DLD1 (cell line): ENCODE data around the gene KCTD5.

Experiments
- in situ Hi-C: cut with HindIII; loops from 2 replicates; pipeline ENCODE4 v1.10.0; 2017; ENCODE audit warnings: low sequenced_read_pairs

Gene KCTD5

DNA sequence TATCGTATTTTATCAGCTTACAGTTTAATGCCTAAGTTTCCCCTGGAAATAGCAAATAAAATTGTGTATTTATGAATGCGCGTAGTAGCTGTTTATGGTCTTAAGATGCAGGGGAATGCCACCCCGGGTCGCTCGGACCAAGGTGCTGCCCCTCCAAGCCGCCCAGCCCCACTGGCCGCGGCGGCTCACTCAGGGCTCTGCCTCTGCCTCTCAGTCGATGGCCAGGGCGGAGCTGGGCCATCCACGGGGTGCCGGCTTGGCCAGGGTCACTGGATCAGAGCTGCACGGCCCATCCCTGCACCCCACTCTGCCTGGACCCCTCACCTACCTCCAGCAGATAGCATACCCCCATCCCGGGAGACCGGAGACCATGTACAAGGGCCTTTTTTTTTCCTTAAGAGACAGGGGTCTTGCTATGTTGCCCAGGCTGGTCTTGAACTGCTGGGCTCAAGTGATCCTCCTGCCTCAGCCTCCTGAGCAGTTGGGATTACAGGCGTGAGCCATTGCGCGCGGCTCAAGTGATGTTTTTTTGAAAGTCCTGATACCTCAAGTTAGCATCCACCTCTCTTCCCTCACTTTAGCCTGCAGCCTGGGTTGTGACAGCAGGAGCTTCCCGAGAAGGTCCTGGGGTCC is 26.7 kb downstream of the KCTD5 start:
- in situ Hi-C loops = no loop called here

DNA sequence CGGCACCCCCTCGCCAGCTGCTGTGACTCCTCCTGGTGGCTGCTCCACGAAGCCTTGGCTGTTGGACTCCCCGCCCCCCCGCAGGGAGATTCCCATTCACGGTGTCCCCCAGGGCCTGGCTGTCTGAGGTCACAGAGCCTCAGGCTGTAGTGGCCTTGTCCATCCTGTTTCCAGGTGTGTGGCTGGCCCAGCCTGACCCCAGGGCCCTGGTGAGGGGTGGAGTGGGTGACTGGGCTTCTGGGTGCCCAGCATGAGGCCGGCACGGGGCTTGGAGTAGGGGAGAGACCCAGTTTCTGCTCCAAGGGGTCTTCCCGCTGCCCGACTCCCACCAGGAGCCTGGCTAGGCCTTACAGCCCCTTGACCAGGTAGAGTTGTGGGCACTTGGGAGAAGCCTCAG is 27.3 kb downstream of the KCTD5 start:
- in situ Hi-C loops = no loop called here

GRCh38 chr16:2710021-2710710 is 27.8 kb downstream of the KCTD5 start:
- in situ Hi-C loops = no loop called here

DNA sequence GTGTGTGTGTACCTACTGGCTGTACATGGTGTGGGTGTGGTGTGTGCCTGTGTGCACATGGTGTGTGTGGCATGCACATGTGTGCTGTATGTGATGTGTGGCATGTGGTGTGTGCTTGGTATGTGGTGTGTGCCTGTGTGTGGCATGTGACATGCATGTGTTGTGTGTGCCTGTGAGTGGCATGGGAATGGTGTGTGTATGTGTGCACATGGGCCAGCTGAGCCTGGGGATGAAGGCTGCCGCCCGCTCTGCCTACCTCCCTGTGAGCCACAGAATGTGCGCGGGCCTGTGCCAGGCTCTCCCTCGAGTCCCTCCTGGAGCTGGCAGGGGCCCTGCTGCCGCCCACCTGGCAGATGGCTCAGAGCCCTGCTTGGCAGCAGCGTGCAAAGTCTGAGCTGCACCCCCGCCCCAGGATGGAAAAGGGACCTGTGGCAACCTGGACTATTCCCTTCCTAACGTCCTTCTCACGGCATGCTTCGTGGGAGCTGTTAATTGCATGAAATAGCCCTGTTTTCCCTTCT is 28.4 kb downstream of the KCTD5 start:
- in situ Hi-C loops = no loop called here

DNA sequence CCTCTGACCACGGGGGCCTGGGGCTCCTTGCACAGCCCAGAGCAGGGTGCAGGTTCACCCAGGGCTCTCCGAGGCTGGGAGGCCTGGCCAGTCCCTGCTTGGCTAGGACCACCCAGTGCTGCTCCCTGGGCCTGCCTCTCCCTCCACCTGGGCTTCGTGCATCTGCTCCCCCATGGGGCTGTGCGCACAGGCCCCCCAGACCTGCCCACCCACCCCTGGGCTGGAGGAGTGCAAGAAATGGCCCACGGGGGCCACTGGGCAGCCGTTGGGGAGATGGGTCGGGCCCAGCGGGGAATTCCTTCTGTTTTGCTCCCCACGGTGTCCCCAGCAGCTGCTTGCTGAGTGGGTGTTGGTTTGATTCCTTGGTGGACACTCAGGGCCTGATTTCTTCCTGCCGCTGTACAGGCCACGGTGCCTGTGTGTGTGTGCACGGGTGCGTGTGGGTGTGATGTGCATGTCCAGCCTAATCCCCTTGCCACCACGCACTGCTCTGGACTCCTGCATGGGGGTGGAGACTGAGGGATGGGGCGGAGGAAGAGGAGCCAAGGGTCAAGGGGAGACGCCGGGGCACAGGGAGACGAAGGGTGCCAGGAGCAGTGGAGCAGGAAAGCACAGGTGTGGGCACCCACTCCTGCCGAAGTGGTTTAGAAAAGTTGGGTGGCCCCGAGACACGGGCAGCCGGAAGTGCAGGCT is 29.2 kb downstream of the KCTD5 start:
- in situ Hi-C loops = no loop called here

GRCh38 chr16:2712063-2712441 is 29.7 kb downstream of the KCTD5 start:
- in situ Hi-C loops = no loop called here

GRCh38 chr16:2712546-2712945 is 30.2 kb downstream of the KCTD5 start:
- in situ Hi-C loops = no loop called here

DNA sequence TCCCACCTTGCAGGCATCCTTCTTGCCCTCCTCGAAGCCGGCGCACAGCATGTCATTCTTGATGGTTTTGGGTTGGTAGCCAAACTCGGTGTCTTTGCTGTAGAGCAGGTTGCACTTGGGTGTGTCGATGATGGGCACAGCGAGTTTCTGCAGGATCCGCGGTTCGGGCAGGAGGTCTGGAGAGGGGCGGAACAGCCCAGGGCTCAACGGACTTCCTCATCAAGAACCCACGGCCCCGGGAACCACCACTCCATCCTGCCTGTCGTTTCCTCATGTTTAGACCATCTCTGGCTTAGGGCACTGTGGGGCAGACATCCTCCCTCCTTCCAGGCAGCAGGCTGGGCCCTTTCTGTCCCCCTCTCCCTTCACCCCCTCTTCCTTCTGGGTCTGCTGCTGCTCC is 31.2 kb downstream of the KCTD5 start:
- in situ Hi-C loops = no loop called here

GRCh38 chr16:2713985-2714774 is 31.9 kb downstream of the KCTD5 start:
- in situ Hi-C loops = no loop called here

DNA sequence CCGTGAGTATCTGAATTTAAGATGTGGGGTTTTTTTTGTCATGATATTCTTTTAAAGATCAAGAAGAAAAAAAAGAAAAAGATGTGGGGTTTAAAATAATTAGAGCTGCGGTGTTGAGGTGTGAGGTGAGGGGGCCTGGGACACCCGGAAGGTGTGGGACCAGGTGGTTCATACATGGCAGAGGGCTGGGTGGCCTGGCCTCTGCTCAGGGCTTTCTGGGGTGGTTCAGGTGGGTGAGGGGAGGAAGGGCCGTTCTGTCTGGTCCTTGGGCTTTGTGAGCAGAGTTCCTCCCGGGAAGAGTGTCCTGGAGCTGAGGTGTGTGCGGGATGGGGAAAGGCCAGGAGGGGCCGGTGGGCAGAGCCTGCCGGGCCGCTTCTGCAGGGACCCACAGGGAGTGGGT is 32.7 kb downstream of the KCTD5 start:
- in situ Hi-C loops = no loop called here

DNA sequence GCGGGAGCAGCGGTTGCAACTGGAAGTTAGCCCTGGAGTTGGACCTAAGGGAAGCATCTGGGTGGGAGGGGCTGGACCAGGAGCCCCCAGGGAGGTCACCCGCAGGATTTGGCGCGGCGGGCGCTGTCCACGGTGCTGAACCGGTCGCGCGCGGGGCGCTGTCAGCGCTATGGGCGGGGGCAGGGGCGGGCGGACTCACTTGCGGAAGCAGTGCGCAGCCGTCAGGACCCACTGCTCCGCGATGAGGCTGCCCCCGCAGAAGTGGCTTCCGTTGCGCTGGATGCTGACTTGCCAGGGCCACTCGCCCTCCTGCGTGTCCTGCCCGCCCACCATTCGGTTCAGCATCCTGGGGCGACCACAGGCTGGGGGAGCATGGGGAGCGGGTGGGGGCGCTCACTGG is 33.2 kb downstream of the KCTD5 start:
- in situ Hi-C loops = no loop called here

- in situ Hi-C loops = no loop called here
Measured at GRCh38 chr16:2715966-2716885, 33.9 kb downstream of the KCTD5 start.

DNA sequence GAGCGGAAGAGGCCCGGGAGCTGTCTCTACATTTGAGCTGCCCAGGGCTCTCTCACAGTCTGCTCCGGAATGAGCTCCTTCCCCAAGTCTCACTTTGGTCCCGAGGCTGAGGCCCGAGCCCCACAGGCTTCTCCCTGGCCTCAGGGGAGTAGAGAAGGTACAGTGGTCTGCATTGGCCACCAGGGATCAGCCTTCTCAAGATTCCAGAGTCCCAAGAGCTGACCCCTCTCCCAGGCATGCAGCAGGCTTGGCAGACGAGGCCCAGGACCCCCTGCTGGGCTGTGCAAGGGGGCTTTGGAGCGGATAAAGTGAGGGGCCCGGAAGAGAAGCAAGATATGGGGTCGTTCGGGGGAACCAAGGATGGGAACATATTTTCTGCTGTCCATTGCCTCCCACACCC is 34.6 kb downstream of the KCTD5 start:
- in situ Hi-C loops = no loop called here

GRCh38 chr16:2717383-2718263 is 35.3 kb downstream of the KCTD5 start:
- in situ Hi-C loops = no loop called here

- in situ Hi-C loops = no loop called here
Measured at GRCh38 chr16:2719328-2720063, 37.2 kb downstream of the KCTD5 start.

DNA sequence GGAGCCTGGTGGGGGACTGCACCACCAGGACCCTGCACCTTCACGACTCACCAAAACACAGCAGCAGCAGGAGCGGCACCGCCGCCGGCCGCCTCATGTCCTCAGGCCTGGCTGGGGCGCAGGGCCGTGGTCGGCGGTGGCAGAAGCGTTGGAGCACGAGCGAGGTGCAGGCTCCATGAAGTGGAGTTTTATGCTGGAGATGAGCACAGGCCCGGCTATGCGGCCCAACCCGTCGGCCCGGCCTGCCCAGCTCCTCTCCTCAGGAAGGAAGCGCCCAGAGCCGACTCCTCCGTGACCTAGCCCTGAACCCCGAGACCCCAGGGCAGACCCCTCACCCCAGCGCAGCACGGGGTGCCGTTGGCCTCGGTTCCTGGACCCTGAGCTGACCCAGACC is 37.7 kb downstream of the KCTD5 start, which contains the start of gene PRSS27:
PRSS27 (minus strand) TSS at position 161 of the 394 bp plus-strand sequence; CDS start at position 97, 64 bp downstream.
- in situ Hi-C loops = no loop called here

DNA sequence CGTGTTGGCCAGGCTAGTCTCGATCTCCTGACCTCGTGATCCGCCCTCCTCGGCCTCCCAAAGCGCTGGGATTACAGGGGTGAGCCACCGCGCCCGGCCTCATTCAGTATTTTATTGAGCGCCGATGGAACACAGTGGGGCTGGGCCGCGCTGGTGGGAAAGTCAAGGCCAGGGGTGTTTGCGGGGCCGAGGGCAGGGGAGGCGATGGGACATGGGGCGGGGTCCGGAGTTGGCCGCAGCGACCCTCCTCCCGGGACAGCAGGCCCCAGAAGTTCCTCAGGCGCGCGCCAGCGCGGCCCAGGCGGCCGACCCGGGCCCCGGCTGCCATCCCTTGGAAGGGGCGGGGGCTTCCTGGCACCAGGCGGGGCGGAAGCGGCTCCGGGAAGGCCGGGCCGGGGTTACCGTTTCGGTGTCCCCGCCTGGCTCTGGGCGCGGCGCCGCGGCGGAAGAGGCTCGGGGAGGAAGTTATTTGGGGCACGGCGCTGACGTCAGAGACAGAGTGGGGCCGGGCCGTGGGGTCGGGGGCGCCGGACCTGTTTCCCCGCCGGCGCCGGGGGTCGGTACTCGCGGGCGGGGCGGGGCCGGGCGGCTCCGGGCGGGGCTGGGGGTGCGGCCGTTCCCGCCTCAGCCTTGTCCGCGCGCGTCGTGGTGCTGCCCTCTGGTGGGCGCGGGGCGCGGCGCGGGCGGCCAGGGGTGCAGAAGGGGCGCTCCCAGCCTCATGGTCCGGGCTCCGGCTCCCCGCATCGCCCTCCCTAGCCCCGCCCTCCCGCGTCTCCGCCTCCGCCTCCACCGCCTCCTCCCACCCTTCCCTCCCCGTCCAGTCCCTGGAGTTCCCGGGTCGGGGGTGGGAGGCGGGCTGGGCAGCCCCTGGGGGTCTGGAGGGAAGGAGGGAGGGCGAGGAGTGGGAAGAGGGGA is 38.7 kb downstream of the KCTD5 start:
- in situ Hi-C loops = no loop called here
